Measurements from ENCODE around the gene WDFY4. TPM values are rescaled to one million over a fixed set of nuclear protein-coding genes. Genes with fewer than 3 reads are reported as not detected.

WDFY4 gene
- total and polyA plus RNA-seq, 2 donors (not counting 1 experiment from before 2014, with no cell fraction given) = 0.06 to 0.66 TPM

- Histone ChIP-seq H3K9me3 (ENCODE audit: control insufficient read depth, insufficient read depth, low read depth, low read length) (no peaks in the 10 kb centered on the region), H3K9ac (ENCODE audit: insufficient read depth, low read length) (no peak overlapping the region), H3K36me3 (ENCODE audit: control insufficient read depth, insufficient read depth, low read length) (no peaks in the 10 kb centered on the region), H3K27me3 (ENCODE audit: control insufficient read depth, insufficient read depth, low read length) (no peaks in the 10 kb centered on the region), H3K4me2 (ENCODE audit: extremely low read depth, insufficient read depth, low read length) (no peak overlapping the region), H4K20me1 (ENCODE audit: control insufficient read depth, extremely low read depth, insufficient read depth, low read length) (no peaks in the 10 kb centered on the region), H3K4me1 (ENCODE audit: control insufficient read depth, extremely low read depth, insufficient read depth, low read length) (no peaks in the 10 kb centered on the region), H3K27ac (ENCODE audit: insufficient read depth, low read length) (no peak overlapping the region), H3K4me3 (replicated peaks in 1 of 4; ENCODE audit: control extremely low read depth in 1 of 4, insufficient read depth in 1 of 4, low read depth in 3 of 4, low read length in 4 of 4) (no peak overlapping the region), H2AFZ (ENCODE audit: low read length) (no peak overlapping the region), H3K79me2 (ENCODE audit: control insufficient read depth, insufficient read depth, low read length) (no peaks in the 10 kb centered on the region)
- TF ChIP-seq EZH2 (IDR thresholded peaks at IDR 0.05; ENCODE audit: low read length, missing control alignments) = no peak
- DNase-seq (ENCODE audit: low read depth in 2 of 2) = no peak
These were observed 285.4 kb downstream of the WDFY4 start for GRCh38 chr10:48970046-48970445.

- no peaks in the 10 kb centered on the region for H3K4me1 ChIP-seq (ENCODE audit: control insufficient read depth, extremely low read depth, insufficient read depth, low read length)
- no peak overlapping the region for H3K9ac ChIP-seq (ENCODE audit: insufficient read depth, low read length)
- no peaks in the 10 kb centered on the region for H3K79me2 ChIP-seq (ENCODE audit: control insufficient read depth, insufficient read depth, low read length)
- H3K4me3 ChIP-seq (replicated peaks in 1 of 4; ENCODE audit: control extremely low read depth in 1 of 4, insufficient read depth in 1 of 4, low read depth in 3 of 4, low read length in 4 of 4) = no peak overlapping the region
- no peak for DNase-seq (ENCODE audit: low read depth in 2 of 2)
- no peaks in the 10 kb centered on the region for H3K9me3 ChIP-seq (ENCODE audit: control insufficient read depth, insufficient read depth, low read depth, low read length)
- H3K27ac ChIP-seq (ENCODE audit: insufficient read depth, low read length) = no peak overlapping the region
- H3K36me3 ChIP-seq (ENCODE audit: control insufficient read depth, insufficient read depth, low read length) = no peaks in the 10 kb centered on the region
- no peaks in the 10 kb centered on the region for H3K27me3 ChIP-seq (ENCODE audit: control insufficient read depth, insufficient read depth, low read length)
- no peak for TF ChIP-seq EZH2 (IDR thresholded peaks at IDR 0.05; ENCODE audit: low read length, missing control alignments)
- no peak overlapping the region for H3K4me2 ChIP-seq (ENCODE audit: extremely low read depth, insufficient read depth, low read length)
- H2AFZ ChIP-seq (ENCODE audit: low read length) = no peak overlapping the region
- no peaks in the 10 kb centered on the region for H4K20me1 ChIP-seq (ENCODE audit: control insufficient read depth, extremely low read depth, insufficient read depth, low read length)
These were observed 286.0 kb downstream of the WDFY4 start for GRCh38 chr10:48970654-48971053.

GRCh38 chr10:48973065-48973464, 288.4 kb downstream of the WDFY4 start:
- H3K79me2 ChIP-seq (ENCODE audit: control insufficient read depth, insufficient read depth, low read length) = no peaks in the 10 kb centered on the region
- H3K27me3 ChIP-seq (ENCODE audit: control insufficient read depth, insufficient read depth, low read length) = no peaks in the 10 kb centered on the region
- no peak overlapping the region for H3K27ac ChIP-seq (ENCODE audit: insufficient read depth, low read length)
- no peak overlapping the region for H3K9ac ChIP-seq (ENCODE audit: insufficient read depth, low read length)
- H3K36me3 ChIP-seq (ENCODE audit: control insufficient read depth, insufficient read depth, low read length) = no peaks in the 10 kb centered on the region
- H3K4me1 ChIP-seq (ENCODE audit: control insufficient read depth, extremely low read depth, insufficient read depth, low read length) = no peaks in the 10 kb centered on the region
- H3K4me2 ChIP-seq (ENCODE audit: extremely low read depth, insufficient read depth, low read length) = no peak overlapping the region
- H4K20me1 ChIP-seq (ENCODE audit: control insufficient read depth, extremely low read depth, insufficient read depth, low read length) = no peaks in the 10 kb centered on the region
- H2AFZ ChIP-seq (ENCODE audit: low read length) = no peak overlapping the region
- no peaks in the 10 kb centered on the region for H3K9me3 ChIP-seq (ENCODE audit: control insufficient read depth, insufficient read depth, low read depth, low read length)
- H3K4me3 ChIP-seq (replicated peaks in 1 of 4; ENCODE audit: control extremely low read depth in 1 of 4, insufficient read depth in 1 of 4, low read depth in 3 of 4, low read length in 4 of 4) = no peak overlapping the region
- DNase-seq (ENCODE audit: low read depth in 2 of 2) = no peak
- no peak for TF ChIP-seq CTCF (conservative IDR thresholded peaks at IDR 0.05 in 1 of 2, IDR thresholded peaks at IDR 0.05 in 1 of 2; ENCODE audit: low read depth in 1 of 2, low read length in 2 of 2)

GRCh38 chr10:48974510-48975156, 290.0 kb downstream of the WDFY4 start:
- H3K9me3 ChIP-seq (ENCODE audit: control insufficient read depth, insufficient read depth, low read depth, low read length) = no peaks in the 10 kb centered on the region
- H2AFZ ChIP-seq (ENCODE audit: low read length) = no peak overlapping the region
- H3K27ac ChIP-seq (ENCODE audit: insufficient read depth, low read length) = no peak overlapping the region
- no peak overlapping the region for H3K9ac ChIP-seq (ENCODE audit: insufficient read depth, low read length)
- no peaks in the 10 kb centered on the region for H3K79me2 ChIP-seq (ENCODE audit: control insufficient read depth, insufficient read depth, low read length)
- no peaks in the 10 kb centered on the region for H4K20me1 ChIP-seq (ENCODE audit: control insufficient read depth, extremely low read depth, insufficient read depth, low read length)
- peaks cover under 1% of the 10 kb centered on the region for H3K27me3 ChIP-seq (ENCODE audit: control insufficient read depth, insufficient read depth, low read length)
- no peak for DNase-seq (ENCODE audit: low read depth in 2 of 2)
- H3K4me1 ChIP-seq (ENCODE audit: control insufficient read depth, extremely low read depth, insufficient read depth, low read length) = no peaks in the 10 kb centered on the region
- TF ChIP-seq CTCF (conservative IDR thresholded peaks at IDR 0.05 in 1 of 2, IDR thresholded peaks at IDR 0.05 in 1 of 2; ENCODE audit: low read depth in 1 of 2, low read length in 2 of 2) = no peak
- no peak for TF ChIP-seq EZH2 (IDR thresholded peaks at IDR 0.05; ENCODE audit: low read length, missing control alignments)
- H3K4me3 ChIP-seq (replicated peaks in 1 of 4; ENCODE audit: control extremely low read depth in 1 of 4, insufficient read depth in 1 of 4, low read depth in 3 of 4, low read length in 4 of 4) = no peak overlapping the region
- no peak overlapping the region for H3K4me2 ChIP-seq (ENCODE audit: extremely low read depth, insufficient read depth, low read length)
- H3K36me3 ChIP-seq (ENCODE audit: control insufficient read depth, insufficient read depth, low read length) = no peaks in the 10 kb centered on the region
